ENCODE results near the gene ADAMTS12.

The ADAMTS12 gene

DNA sequence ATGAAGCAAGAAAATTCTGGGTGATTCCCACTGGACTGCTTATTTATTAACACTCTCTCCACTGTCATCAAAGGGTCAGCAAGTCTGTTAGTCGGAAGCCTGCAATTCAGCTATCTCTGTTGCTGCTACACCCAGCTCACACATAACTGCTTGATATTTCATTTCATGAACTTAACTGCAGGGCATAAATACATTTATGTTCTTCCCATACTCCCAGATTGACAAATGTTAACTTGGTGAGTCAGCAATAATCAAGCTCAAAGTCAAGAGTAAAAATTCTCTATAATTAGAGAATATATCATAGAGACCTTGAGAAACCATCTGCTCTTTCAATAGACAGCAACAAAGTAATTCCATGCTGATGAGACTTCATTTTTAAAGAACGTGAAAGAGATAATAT, 198.8 kb downstream of the ADAMTS12 start:
- no peak for DNase-seq (ENCODE audit: low read depth)
- TF ChIP-seq, protein P1, sequence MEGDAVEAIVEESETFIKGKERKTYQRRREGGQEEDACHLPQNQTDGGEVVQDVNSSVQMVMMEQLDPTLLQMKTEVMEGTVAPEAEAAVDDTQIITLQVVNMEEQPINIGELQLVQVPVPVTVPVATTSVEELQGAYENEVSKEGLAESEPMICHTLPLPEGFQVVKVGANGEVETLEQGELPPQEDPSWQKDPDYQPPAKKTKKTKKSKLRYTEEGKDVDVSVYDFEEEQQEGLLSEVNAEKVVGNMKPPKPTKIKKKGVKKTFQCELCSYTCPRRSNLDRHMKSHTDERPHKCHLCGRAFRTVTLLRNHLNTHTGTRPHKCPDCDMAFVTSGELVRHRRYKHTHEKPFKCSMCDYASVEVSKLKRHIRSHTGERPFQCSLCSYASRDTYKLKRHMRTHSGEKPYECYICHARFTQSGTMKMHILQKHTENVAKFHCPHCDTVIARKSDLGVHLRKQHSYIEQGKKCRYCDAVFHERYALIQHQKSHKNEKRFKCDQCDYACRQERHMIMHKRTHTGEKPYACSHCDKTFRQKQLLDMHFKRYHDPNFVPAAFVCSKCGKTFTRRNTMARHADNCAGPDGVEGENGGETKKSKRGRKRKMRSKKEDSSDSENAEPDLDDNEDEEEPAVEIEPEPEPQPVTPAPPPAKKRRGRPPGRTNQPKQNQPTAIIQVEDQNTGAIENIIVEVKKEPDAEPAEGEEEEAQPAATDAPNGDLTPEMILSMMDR (IDR thresholded peaks at IDR 0.05; ENCODE audit: low read depth, low read length, missing control alignments) = no peak
- H3K4me3 ChIP-seq (ENCODE audit: low read depth, low read length) = no peak overlapping the region

DNA sequence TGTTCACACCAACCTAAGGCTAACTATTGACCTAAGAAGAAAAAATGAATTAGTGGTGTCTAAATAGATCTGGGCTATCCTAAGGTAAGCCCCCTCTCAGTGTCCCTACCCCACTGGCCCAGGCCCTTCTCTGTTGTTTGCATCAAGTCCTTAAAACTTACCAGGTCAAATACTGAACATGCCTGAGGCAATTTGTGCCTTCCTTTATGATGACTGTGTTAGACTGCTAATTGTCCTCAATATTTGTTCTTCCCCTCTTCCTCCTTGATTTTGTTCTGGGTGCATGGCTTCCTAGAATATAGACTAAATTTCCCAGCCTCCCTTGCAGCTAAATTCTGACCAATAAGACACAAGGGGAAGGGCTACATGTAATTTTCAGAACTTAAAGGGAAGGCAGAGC, 199.9 kb downstream of the ADAMTS12 start:
- no peak overlapping the region for H3K4me3 ChIP-seq (ENCODE audit: low read depth, low read length)
- TF ChIP-seq, protein P1 (IDR thresholded peaks at IDR 0.05; ENCODE audit: low read depth, low read length, missing control alignments) = no peak
- DNase-seq (ENCODE audit: low read depth) = no peak

DNA sequence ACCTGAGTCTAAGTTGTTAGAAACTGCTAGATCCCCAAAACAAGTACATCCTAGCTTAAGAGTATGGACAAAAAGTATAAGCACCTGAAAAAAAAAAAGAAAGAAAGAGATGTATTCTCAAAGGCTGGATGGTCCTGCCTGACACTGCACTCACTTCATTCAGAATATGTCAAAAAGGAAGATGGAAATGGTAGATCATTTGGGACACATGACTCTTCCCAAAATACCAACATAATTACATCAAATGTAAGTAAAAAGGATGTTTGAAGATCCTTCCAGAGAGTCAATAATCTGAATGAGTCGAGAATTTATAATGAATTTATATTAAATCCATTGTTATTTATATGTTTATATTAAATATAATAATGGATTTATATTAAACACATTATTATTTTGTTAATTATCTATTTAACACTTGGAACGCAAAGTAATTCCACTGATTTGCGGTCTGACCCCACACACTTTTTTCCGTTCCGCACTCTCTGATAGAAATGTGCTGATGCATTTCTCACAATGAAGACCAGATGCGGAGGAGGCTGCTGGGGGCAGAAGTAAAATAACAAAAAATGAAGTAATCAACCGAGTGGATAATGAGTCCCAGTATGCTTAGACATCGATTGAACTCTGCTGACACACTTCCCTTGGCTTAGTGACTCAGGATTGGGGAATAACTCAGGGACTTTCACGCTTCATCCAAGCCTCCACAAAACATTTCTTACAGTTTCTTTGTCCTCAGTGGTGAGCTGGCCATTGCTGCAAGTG, 201.2 kb downstream of the ADAMTS12 start:
- H3K4me3 ChIP-seq (ENCODE audit: low read depth, low read length) = no peak overlapping the region
- no peak for DNase-seq (ENCODE audit: low read depth)
- TF ChIP-seq, protein P1 (IDR thresholded peaks at IDR 0.05; ENCODE audit: low read depth, low read length, missing control alignments) = no peak

DNA sequence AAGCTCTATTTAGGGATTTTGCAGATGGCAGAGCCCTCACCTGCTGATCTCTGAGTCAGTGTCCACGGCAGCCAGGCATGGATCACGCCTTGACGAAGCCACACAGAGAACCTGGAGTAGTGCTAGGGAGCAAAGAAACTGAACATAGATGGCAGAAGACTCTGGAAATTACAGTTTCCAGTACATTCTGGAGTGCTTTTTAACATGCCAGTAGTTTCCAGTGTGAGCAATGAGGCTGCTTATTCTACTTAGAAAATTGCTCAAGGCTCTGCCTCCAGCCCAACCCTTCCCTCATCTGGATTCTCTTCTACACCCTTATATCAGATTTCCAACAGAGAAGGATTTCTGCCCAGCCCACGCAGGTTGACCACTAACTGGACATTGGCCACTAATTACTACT, 203.3 kb downstream of the ADAMTS12 start:
- no peak overlapping the region for H3K4me3 ChIP-seq (ENCODE audit: low read depth, low read length)
- TF ChIP-seq, protein P1 (IDR thresholded peaks at IDR 0.05; ENCODE audit: low read depth, low read length, missing control alignments) = no peak
- no peak for DNase-seq (ENCODE audit: low read depth)

DNA sequence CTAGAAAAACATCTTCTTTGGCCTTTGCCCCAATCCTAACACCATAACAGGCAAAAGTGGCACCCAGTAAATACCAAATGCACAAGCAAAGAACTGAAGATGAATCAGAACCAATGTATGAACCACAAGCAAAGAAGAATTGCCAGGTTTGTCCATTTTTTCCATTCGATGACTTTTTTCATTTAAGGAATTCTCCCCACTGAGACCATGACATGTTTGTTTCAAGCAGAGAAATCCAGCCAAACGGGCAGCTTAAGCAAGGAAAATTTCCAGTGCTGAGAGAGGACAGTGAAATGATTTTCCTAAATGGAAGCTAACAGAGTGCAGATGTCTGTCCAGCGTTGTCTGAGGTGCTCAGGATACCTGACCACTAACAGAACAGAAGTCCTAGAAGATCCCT, 203.7 kb downstream of the ADAMTS12 start:
- H3K4me3 ChIP-seq (ENCODE audit: low read depth, low read length) = no peak overlapping the region
- TF ChIP-seq, protein P1 (IDR thresholded peaks at IDR 0.05; ENCODE audit: low read depth, low read length, missing control alignments) = no peak
- no peak for DNase-seq (ENCODE audit: low read depth)

DNA sequence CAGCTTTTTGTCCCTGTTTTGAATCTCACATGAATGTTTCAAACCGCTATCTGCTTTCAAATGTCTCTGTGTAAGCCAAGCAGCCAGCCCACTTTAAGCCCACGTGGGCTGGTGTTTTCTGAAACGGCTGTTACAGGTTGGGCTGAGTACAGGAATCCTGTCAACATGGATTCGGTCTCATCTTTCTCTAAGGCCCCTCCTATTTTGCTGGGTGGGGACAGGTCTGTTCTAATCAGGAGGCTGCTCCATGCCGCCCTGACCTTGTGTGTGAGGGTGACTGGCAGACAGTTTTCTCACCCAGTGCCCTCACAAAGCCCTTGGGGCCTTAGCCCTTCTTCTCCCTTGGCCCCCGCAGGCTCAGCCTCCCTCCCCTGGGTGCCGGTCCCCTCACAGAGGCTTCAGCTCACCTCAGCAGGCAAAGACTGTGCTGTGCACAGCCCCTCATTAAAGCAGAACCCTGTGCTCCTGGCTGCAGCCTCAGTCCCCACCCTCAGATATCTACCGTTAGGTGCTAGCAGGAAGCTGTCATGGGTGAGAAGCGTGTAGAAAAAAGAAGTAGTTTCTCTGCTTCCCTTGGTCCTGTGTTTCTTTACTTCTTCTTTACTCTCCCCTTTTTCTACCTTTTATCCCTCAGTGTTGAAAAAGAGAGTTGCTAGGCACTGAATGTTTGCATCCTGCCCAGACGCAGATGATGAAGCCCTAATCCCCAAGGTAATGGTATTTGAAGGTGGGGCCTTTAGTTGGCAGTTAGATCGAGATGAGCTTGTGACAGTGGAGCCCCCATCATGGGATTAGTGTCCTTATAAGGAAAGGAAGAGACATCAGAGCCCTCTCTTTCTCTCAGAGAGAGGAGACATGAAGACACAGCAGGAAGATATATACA, 205.7 kb downstream of the ADAMTS12 start:
- DNase-seq (ENCODE audit: low read depth) = no peak
- no peak overlapping the region for H3K4me3 ChIP-seq (ENCODE audit: low read depth, low read length)

More for the DNA sequence above, 205.7 kb downstream of the ADAMTS12 start:
- TF ChIP-seq, protein P1 (IDR thresholded peaks at IDR 0.05; ENCODE audit: low read depth, low read length, missing control alignments) = no peak
